ENCODE data around the gene CBLB.

The CBLB gene

GRCh38 chr3:105904251-105904650, 35.4 kb upstream of the CBLB start:
- Histone ChIP-seq H3K4me3 (ENCODE audit: extremely low read depth, insufficient read depth, low read length, poor library complexity, severe bottlenecking) (no peak overlapping the region), H3K27ac (ENCODE audit: low read depth, low read length, severe bottlenecking) (no peak overlapping the region), H3K4me1 (ENCODE audit: control insufficient read depth, insufficient read depth, low read length, poor library complexity, severe bottlenecking) (peaks cover 6% of the 10 kb centered on the region), H3K9me3 (ENCODE audit: control insufficient read depth, low read length) (no peaks in the 10 kb centered on the region), H3K36me3 (ENCODE audit: control insufficient read depth, insufficient read depth, low read length) (no peaks in the 10 kb centered on the region)
- no CpG with 5 or more reads among the region's 1 CpG for WGBS, 2 experiments (ENCODE audit: insufficient coverage in 2 of 2)

GRCh38 chr3:105899516-105899915, 30.7 kb upstream of the CBLB start:
- WGBS, 2 experiments (ENCODE audit: insufficient coverage in 2 of 2): no CpG with 5 or more reads among the region's 2 CpGs
- peak overlapping the region; percentile 47 for H3K27ac ChIP-seq (ENCODE audit: low read depth, low read length, severe bottlenecking)

GRCh38 chr3:105891101-105891500, 22.3 kb upstream of the CBLB start:
- Histone ChIP-seq H3K4me1 (ENCODE audit: control insufficient read depth, insufficient read depth, low read length, poor library complexity, severe bottlenecking) (no peaks in the 10 kb centered on the region), H3K27ac (ENCODE audit: low read depth, low read length, severe bottlenecking) (no peak overlapping the region), H3K9me3 (ENCODE audit: control insufficient read depth, low read length) (no peaks in the 10 kb centered on the region), H3K36me3 (ENCODE audit: control insufficient read depth, insufficient read depth, low read length) (no peaks in the 10 kb centered on the region), H3K4me3 (ENCODE audit: extremely low read depth, insufficient read depth, low read length, poor library complexity, severe bottlenecking) (no peak overlapping the region)
- WGBS, 2 experiments (ENCODE audit: insufficient coverage in 2 of 2): no CpG with 5 or more reads among the region's 1 CpG

More at GRCh38 chr3:105899516-105899915, 30.7 kb upstream of the CBLB start:
- H3K36me3 ChIP-seq (ENCODE audit: control insufficient read depth, insufficient read depth, low read length): no peaks in the 10 kb centered on the region
- no peaks in the 10 kb centered on the region for H3K9me3 ChIP-seq (ENCODE audit: control insufficient read depth, low read length)
- peaks cover 4% of the 10 kb centered on the region for H3K4me1 ChIP-seq (ENCODE audit: control insufficient read depth, insufficient read depth, low read length, poor library complexity, severe bottlenecking)
- no peak overlapping the region for H3K4me3 ChIP-seq (ENCODE audit: extremely low read depth, insufficient read depth, low read length, poor library complexity, severe bottlenecking)

- no peaks in the 10 kb centered on the region for H3K9me3 ChIP-seq (ENCODE audit: control insufficient read depth, low read length)
- no peak overlapping the region for H3K4me3 ChIP-seq (ENCODE audit: extremely low read depth, insufficient read depth, low read length, poor library complexity, severe bottlenecking)
- peaks cover 4% of the 10 kb centered on the region for H3K4me1 ChIP-seq (ENCODE audit: control insufficient read depth, insufficient read depth, low read length, poor library complexity, severe bottlenecking)
- H3K36me3 ChIP-seq (ENCODE audit: control insufficient read depth, insufficient read depth, low read length): no peaks in the 10 kb centered on the region
- 93 to 100% methylated on average over 1 to 2 of the region's 4 CpGs for WGBS, 2 experiments (ENCODE audit: insufficient coverage in 2 of 2)
- H3K27ac ChIP-seq (ENCODE audit: low read depth, low read length, severe bottlenecking): no peak overlapping the region
Measured at GRCh38 chr3:105888621-105889579, 20.1 kb upstream of the CBLB start.

GRCh38 chr3:105885256-105885655, 16.4 kb upstream of the CBLB start:
- Histone ChIP-seq H3K4me1 (ENCODE audit: control insufficient read depth, insufficient read depth, low read length, poor library complexity, severe bottlenecking) (peaks cover 6% of the 10 kb centered on the region), H3K4me3 (ENCODE audit: extremely low read depth, insufficient read depth, low read length, poor library complexity, severe bottlenecking) (no peak overlapping the region), H3K36me3 (ENCODE audit: control insufficient read depth, insufficient read depth, low read length) (no peaks in the 10 kb centered on the region), H3K9me3 (ENCODE audit: control insufficient read depth, low read length) (no peaks in the 10 kb centered on the region), H3K27ac (ENCODE audit: low read depth, low read length, severe bottlenecking) (no peak overlapping the region)
- no CpG with 5 or more reads among the region's 2 CpGs for WGBS, 2 experiments (ENCODE audit: insufficient coverage in 2 of 2)

GRCh38 chr3:105883798-105884377, 15.1 kb upstream of the CBLB start:
- Histone ChIP-seq H3K4me1 (ENCODE audit: control insufficient read depth, insufficient read depth, low read length, poor library complexity, severe bottlenecking) (peaks cover 6% of the 10 kb centered on the region), H3K9me3 (ENCODE audit: control insufficient read depth, low read length) (no peaks in the 10 kb centered on the region), H3K4me3 (ENCODE audit: extremely low read depth, insufficient read depth, low read length, poor library complexity, severe bottlenecking) (no peak overlapping the region), H3K27ac (ENCODE audit: low read depth, low read length, severe bottlenecking) (no peak overlapping the region), H3K36me3 (ENCODE audit: control insufficient read depth, insufficient read depth, low read length) (no peaks in the 10 kb centered on the region)
- WGBS, 2 experiments (ENCODE audit: insufficient coverage in 2 of 2): 85% methylated on average over 1 of the region's 1 CpG; no CpG with 5 or more reads in 1 of the 2 experiments

GRCh38 chr3:105880681-105881290, 12.0 kb upstream of the CBLB start:
- no peak overlapping the region for H3K4me3 ChIP-seq (ENCODE audit: extremely low read depth, insufficient read depth, low read length, poor library complexity, severe bottlenecking)
- H3K36me3 ChIP-seq (ENCODE audit: control insufficient read depth, insufficient read depth, low read length): no peaks in the 10 kb centered on the region
- H3K27ac ChIP-seq (ENCODE audit: low read depth, low read length, severe bottlenecking): no peak overlapping the region
- H3K4me1 ChIP-seq (ENCODE audit: control insufficient read depth, insufficient read depth, low read length, poor library complexity, severe bottlenecking): peaks cover 6% of the 10 kb centered on the region
- no peaks in the 10 kb centered on the region for H3K9me3 ChIP-seq (ENCODE audit: control insufficient read depth, low read length)
- WGBS, 2 experiments (ENCODE audit: insufficient coverage in 2 of 2): no CpG with 5 or more reads among the region's 4 CpGs

GRCh38 chr3:105878061-105878460, 9.2 kb upstream of the CBLB start:
- Histone ChIP-seq H3K27ac (ENCODE audit: low read depth, low read length, severe bottlenecking) (no peak overlapping the region), H3K36me3 (ENCODE audit: control insufficient read depth, insufficient read depth, low read length) (no peaks in the 10 kb centered on the region), H3K4me3 (ENCODE audit: extremely low read depth, insufficient read depth, low read length, poor library complexity, severe bottlenecking) (no peak overlapping the region), H3K4me1 (ENCODE audit: control insufficient read depth, insufficient read depth, low read length, poor library complexity, severe bottlenecking) (no peaks in the 10 kb centered on the region), H3K9me3 (ENCODE audit: control insufficient read depth, low read length) (no peaks in the 10 kb centered on the region)
- WGBS, 2 experiments (ENCODE audit: insufficient coverage in 2 of 2): no CpG with 5 or more reads among the region's 1 CpG

GRCh38 chr3:105877336-105877910, 8.6 kb upstream of the CBLB start:
- Histone ChIP-seq H3K4me3 (ENCODE audit: extremely low read depth, insufficient read depth, low read length, poor library complexity, severe bottlenecking) (no peak overlapping the region), H3K36me3 (ENCODE audit: control insufficient read depth, insufficient read depth, low read length) (no peaks in the 10 kb centered on the region), H3K9me3 (ENCODE audit: control insufficient read depth, low read length) (no peaks in the 10 kb centered on the region), H3K4me1 (ENCODE audit: control insufficient read depth, insufficient read depth, low read length, poor library complexity, severe bottlenecking) (no peaks in the 10 kb centered on the region), H3K27ac (ENCODE audit: low read depth, low read length, severe bottlenecking) (no peak overlapping the region)
- no CpG with 5 or more reads among the region's 1 CpG for WGBS, 2 experiments (ENCODE audit: insufficient coverage in 2 of 2)

- H3K27ac ChIP-seq (ENCODE audit: low read depth, low read length, severe bottlenecking): no peak overlapping the region
- no CpG with 5 or more reads among the region's 2 CpGs for WGBS, 2 experiments (ENCODE audit: insufficient coverage in 2 of 2)
- no peaks in the 10 kb centered on the region for H3K4me1 ChIP-seq (ENCODE audit: control insufficient read depth, insufficient read depth, low read length, poor library complexity, severe bottlenecking)
- no peaks in the 10 kb centered on the region for H3K36me3 ChIP-seq (ENCODE audit: control insufficient read depth, insufficient read depth, low read length)
- H3K9me3 ChIP-seq (ENCODE audit: control insufficient read depth, low read length): no peaks in the 10 kb centered on the region
- H3K4me3 ChIP-seq (ENCODE audit: extremely low read depth, insufficient read depth, low read length, poor library complexity, severe bottlenecking): no peak overlapping the region
Measured at GRCh38 chr3:105876780-105877327, 8.0 kb upstream of the CBLB start.
